HEK293 (cell line): ENCODE data around the gene RMND5B.

Experiments used
- SETDB1 ChIP-seq: IDR thresholded peaks from one replicate; pipeline ENCODE4 v1.6.1; 2017; ENCODE audit warnings: mild to moderate bottlenecking, low read length, moderate library complexity, mixed read lengths; ENCODE audit not compliant: insufficient read length
- ZEB2 ChIP-seq: fragments of 450-650 bp; formaldehyde crosslinking; IDR thresholded peaks from 2 replicates; pipeline ENCODE4 v1.5.1; 2016; ENCODE audit warnings: missing biosample characterization, missing genetic modification characterization
- ZFHX2 ChIP-seq: fragments of 450-650 bp; formaldehyde crosslinking; conservative IDR thresholded peaks from 2 replicates; pipeline ENCODE4 v1.5.1; 2016; ENCODE audit warnings: missing biosample characterization, missing genetic modification characterization
- ZIC2 ChIP-seq: fragments of 450-650 bp; formaldehyde crosslinking; IDR thresholded peaks from 2 replicates; pipeline ENCODE4 v1.5.1; 2016; ENCODE audit warnings: missing biosample characterization, missing genetic modification characterization
- ZNF239 ChIP-seq: fragments of 450-650 bp; formaldehyde crosslinking; IDR thresholded peaks from 2 replicates; pipeline ENCODE4 v1.5.1; 2016; ENCODE audit warnings: missing biosample characterization, missing genetic modification characterization
- ZNF24 ChIP-seq: fragments of 450-650 bp; formaldehyde crosslinking; IDR thresholded peaks from 2 replicates; pipeline ENCODE4 v1.5.1; 2016; ENCODE audit warnings: missing biosample characterization, missing genetic modification characterization
- ZNF292 ChIP-seq: fragments of 450-650 bp; formaldehyde crosslinking; IDR thresholded peaks from 2 replicates; pipeline ENCODE4 v1.5.1; 2016; ENCODE audit warnings: low read depth, missing biosample characterization, missing genetic modification characterization, borderline replicate concordance
- TF ChIP-seq, protein P1 (sequence below): fragments of 450-650 bp; formaldehyde crosslinking; IDR thresholded peaks from 2 replicates; pipeline ENCODE4 v1.5.1; 2016; ENCODE audit warnings: missing biosample characterization, missing genetic modification characterization, low read depth
- TF ChIP-seq, protein P2 (sequence below): fragments of 450-650 bp; formaldehyde crosslinking; IDR thresholded peaks from 2 replicates; pipeline ENCODE4 v1.5.1; 2016; ENCODE audit warnings: missing biosample characterization, missing genetic modification characterization
- TF ChIP-seq, protein P3 (sequence below): fragments of 450-650 bp; formaldehyde crosslinking; IDR thresholded peaks from 2 replicates; pipeline ENCODE4 v1.5.1; 2016; ENCODE audit warnings: missing biosample characterization, missing genetic modification characterization

DNA sequence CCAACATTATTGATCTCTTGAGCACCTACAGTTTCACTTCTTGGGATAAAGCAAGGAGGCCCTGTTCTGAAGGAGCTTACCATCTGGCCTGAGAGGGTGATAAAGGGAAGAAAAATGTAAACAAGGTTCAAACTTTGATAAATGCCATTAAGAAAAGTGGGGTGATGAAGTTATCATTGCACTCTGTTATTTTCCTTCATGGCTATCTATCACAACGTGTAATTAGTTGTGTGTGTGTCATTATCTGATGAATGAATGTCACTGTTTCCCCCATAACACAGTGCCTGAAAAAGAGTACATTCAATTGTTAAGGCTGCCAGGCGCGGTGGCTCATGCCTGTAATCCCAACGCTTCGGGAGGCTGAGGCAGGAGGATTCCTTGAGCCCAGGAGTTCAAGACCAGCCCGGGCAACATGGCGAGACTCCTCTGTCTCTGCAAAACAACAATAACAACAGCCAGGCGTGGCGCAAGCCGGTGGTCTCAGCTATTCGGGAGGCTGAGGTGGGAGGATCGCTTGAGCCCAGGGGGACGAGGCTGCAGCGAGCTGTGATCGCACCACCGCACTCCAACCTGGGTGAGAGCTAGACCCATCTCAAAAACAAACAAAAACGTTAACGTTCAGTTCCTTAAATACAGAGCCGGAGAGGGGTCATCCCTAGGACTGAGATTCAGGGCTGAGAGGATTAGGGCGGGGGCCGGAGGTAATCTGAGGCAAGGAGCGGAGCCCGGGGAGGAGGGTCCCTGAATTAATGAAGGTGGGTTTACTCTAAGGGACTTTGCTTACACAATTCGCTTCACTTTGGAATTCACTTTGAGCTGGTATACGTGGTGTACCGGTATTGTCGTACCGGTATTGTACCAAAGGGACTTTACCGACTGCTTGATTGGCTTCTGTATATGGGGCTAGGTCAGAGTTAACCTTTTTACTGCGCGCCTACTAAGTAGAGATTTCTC, 22.0 kb downstream of the RMND5B start:
- no peak for TF ChIP-seq ZNF292 (tag by site-specific recombination)
- TF ChIP-seq, protein P1, sequence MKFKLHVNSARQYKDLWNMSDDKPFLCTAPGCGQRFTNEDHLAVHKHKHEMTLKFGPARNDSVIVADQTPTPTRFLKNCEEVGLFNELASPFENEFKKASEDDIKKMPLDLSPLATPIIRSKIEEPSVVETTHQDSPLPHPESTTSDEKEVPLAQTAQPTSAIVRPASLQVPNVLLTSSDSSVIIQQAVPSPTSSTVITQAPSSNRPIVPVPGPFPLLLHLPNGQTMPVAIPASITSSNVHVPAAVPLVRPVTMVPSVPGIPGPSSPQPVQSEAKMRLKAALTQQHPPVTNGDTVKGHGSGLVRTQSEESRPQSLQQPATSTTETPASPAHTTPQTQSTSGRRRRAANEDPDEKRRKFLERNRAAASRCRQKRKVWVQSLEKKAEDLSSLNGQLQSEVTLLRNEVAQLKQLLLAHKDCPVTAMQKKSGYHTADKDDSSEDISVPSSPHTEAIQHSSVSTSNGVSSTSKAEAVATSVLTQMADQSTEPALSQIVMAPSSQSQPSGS, result no peak
- TF ChIP-seq, protein P2, sequence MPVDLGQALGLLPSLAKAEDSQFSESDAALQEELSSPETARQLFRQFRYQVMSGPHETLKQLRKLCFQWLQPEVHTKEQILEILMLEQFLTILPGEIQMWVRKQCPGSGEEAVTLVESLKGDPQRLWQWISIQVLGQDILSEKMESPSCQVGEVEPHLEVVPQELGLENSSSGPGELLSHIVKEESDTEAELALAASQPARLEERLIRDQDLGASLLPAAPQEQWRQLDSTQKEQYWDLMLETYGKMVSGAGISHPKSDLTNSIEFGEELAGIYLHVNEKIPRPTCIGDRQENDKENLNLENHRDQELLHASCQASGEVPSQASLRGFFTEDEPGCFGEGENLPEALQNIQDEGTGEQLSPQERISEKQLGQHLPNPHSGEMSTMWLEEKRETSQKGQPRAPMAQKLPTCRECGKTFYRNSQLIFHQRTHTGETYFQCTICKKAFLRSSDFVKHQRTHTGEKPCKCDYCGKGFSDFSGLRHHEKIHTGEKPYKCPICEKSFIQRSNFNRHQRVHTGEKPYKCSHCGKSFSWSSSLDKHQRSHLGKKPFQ, result no peak
- no peak for TF ChIP-seq SETDB1
- TF ChIP-seq, protein P3, sequence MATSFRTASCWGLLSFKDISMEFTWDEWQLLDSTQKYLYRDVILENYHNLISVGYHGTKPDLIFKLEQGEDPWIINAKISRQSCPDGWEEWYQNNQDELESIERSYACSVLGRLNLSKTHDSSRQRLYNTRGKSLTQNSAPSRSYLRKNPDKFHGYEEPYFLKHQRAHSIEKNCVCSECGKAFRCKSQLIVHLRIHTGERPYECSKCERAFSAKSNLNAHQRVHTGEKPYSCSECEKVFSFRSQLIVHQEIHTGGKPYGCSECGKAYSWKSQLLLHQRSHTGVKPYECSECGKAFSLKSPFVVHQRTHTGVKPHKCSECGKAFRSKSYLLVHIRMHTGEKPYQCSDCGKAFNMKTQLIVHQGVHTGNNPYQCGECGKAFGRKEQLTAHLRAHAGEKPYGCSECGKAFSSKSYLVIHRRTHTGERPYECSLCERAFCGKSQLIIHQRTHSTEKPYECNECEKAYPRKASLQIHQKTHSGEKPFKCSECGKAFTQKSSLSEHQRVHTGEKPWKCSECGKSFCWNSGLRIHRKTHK (tag by site-specific recombination), result no peak
- TF ChIP-seq ZEB2 (tag by site-specific recombination), result no peak
- TF ChIP-seq ZNF239, result no peak
- no peak for TF ChIP-seq ZIC2 (tag by site-specific recombination)
- TF ChIP-seq ZNF24 (tag by site-specific recombination), result no peak
- no peak for TF ChIP-seq ZFHX2 (tag by site-specific recombination)
